HG02852 (cell line): ENCODE measurements around the gene ZNF592.

Experiments
- ATAC-seq: cut with Tn5 transposase; IDR thresholded peaks from one replicate; pipeline ENCODE4 v1.9.1; 2021; ENCODE audit warnings: mild to moderate bottlenecking, moderate library complexity; ENCODE audit not compliant: unreplicated experiment

Gene ZNF592

GRCh38 chr15:84804005-84804900, 55.9 kb downstream of the ZNF592 start:
- ATAC-seq: no peak

GRCh38 chr15:84805221-84805620, 56.8 kb downstream of the ZNF592 start:
- no peak for ATAC-seq

DNA sequence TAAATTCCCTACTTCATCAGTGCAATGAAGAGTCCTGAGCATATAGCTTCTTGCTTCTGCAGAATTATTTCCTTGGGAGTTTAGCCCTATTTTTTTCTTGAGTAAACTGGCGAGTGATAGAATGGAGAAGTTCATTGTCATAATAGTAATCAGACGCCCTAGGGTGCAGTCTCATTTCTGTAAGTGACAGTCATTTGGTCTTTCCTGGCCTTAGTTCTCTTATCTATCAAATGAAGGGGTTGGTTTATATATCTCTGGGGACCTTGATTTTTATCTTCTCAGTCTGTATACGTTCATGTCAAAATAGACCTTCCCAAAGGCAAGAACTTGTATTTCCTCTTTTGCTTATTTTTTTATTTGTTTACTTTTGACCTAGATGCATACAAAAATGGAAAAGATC, 58.8 kb downstream of the ZNF592 start:
- ATAC-seq: no peak

GRCh38 chr15:84810073-84810840, 61.9 kb downstream of the ZNF592 start:
- no peak for ATAC-seq

DNA sequence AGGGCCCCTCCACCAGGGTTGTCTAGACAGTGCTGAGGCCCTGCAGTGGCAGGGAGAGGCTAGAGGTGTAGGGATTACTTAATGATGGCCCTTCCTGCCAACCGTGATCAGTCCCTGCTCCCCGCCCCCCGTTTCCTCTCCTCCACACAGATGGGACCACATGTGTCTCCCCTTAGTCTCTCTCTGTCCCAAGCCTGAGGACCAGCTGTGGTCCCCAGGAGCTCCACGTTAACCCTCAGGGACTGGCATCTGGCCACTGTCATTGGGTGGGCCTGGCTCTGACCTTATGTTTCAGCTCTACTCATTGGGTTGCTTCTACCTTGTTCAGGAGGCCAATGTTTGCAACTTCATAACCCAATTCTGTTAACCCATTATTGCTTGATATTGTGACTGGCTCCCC, 62.8 kb downstream of the ZNF592 start:
- no peak for ATAC-seq

DNA sequence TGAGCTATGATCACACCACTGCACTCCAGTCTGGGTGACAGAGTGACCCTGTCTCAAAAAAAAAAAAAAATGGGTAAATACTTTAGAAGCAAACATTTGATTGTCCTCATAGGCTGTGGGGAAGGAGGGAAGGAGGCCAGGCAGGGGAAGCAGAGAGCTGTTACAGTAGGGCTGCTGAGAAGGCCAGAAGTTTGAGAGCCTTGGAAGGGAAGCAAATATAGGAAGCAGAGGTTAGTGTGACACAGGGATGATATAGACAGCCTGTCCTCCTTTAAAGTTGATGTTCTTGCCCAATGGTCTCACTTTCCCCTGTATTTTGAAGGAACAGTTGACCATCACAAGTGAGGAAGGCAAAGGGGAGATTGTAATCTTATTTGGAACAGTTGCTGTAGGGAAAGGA, 63.4 kb downstream of the ZNF592 start:
- no peak for ATAC-seq

GRCh38 chr15:84812842-84813241, 64.5 kb downstream of the ZNF592 start:
- ATAC-seq: no peak

- ATAC-seq: no peak
These were observed 65.0 kb downstream of the ZNF592 start for GRCh38 chr15:84813435-84813834.

- no peak for ATAC-seq
These were observed 65.5 kb downstream of the ZNF592 start for GRCh38 chr15:84813931-84814330.

DNA sequence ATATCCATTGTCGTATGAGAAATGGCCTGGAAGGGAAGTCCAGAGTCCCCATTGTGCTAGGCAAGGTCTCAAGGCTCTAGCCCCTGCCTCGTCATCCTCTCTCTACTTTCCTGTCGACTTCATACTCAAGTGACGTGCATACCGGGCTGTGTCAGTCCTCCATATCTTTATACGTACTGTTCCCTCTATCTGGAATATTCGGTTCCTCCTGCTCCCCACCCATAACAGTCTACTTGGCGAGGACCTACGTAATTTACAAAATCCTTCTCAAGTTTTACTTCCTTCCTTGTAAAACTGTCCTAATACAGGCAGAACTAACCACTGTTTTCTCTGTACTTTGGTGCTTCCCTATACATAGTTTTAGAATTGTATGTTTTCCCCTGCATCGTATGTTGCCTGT, 66.5 kb downstream of the ZNF592 start:
- no peak for ATAC-seq

DNA sequence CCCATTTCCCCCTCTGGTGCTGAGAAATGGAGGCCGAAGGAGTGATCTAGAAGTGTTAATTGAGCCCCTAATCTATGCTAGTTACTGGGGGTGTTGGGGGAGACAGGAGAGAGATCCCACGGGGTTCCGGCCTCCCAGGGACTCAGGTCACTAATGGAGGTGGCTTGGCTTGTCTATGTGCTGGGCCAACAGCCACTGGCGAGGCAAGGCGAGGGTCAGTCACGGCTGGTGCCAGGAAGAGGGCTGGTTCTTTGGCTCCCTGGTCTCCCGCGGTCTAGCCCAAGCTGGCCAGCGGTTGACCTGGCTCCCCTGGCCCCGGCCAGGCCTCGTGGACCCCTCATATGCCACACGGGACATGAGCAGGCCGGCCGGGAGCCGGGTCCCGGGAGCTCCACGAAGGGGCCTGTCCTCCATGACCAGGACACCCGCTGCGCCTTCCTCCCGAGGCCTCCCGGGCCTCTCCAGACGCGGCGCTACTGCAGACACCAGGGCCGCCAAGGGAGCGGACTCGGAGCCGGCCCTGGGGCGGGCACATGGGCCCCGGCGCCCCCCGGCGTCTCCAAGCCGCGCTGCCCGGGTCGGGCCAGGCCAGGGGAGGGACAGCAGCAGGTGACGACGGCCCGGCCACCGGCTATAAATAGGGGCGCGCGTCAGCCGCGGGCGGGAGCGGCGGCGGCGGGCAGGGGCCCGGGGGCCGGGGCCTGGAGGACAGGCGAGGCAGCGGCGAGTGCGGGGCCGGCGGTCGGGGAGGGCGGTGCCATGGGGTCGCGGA, 68.5 kb downstream of the ZNF592 start, which contains the start of gene ALPK3:
Gene ALPK3, plus strand, starts transcription at position 663 of the 772 bp plus-strand sequence. Its CDS starts 97 bp downstream, at position 760.
- no peak for ATAC-seq

DNA sequence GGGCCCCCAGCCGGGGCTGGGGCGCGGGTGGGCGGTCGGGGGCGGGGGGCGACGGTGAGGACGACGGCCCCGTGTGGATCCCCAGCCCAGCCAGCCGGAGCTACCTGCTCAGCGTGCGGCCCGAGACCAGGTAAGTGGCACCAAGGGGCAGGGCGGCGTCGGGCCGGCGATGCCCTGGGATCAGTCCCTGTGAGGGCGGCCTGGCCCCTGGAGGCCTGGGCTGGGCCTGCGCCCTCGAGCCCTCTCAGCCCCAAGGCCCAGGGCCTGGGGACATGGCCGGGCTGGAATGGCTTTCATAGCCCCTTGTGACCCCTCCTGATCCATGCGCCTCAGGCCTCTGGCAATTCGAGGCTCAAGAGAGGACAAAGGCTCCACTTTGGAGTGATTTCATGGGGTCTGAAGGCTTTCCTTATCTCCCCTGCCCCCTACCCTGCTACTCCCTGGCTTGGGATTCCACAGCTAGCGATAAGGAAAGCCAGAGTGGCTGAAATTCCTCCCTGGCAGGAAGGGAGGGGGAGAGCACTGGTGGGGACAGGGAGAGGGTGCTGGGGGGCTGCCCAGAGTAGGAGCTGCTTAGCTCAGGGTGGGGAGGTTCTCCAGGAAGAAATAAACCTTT, 69.2 kb downstream of the ZNF592 start:
- ATAC-seq: no peak

DNA sequence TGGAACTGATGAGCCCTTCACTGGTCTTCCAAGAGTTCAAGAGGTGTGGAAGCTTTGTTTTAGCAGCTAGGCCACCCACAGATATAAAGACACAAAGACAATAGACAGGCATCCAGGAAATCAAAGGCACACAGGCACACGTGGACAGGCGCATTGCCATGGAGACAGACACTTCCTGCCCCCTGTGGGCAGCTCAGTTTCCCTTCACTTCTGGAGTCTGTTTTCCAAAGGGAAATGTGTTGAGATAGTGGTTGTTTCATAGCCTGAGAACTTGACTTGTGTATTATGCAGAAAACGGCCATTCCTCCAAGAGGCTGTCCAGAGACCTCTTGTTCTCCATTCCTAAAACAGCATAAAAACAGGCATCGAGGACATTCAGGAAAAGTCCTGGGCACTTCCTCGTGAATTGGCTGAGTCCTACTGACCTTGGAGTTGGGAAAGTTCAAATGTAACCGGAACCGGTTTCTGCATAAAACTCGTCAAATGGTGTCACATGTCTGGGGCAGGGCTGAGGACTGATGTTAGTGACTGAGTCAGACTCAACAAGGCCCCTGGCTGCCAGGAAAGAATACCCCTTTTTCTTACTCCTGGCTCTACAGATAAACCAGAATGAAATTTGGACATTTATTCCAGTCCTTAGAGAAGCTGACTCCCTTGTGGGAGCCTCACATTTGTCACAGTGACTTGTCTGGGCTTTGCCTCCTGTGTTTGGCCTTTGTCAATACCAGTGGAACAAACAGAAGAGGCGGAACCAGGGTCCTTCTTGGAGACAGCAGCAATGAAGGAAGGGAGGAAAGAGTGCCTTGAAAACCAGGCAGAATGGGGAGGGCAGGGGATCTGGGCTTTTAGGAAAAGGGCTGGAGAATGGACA, 70.1 kb downstream of the ZNF592 start:
- ATAC-seq: no peak

DNA sequence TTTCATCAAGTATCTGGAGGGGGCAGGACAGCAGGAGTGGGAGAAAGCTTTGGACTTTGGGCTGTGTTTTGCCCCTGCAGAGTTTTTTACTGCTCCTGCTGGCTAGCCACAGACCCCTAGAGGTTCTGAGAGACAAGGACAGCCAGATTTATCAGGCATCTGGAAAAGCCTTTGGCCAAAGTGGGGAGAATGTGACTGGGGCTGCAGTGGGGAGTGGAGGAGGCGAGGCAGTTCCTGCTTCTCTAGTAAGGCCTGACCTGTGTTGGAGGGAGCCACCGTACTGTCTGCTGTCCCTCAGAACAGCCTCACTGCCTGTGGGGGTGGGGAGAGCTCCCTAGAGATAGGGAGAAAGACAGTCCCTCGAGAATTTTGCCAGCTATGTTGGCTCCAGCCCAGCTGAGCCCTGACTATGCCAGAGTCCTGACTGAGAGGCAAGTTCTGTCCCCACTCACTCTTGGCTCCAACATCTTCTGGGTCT, 70.9 kb downstream of the ZNF592 start:
- ATAC-seq: no peak

DNA sequence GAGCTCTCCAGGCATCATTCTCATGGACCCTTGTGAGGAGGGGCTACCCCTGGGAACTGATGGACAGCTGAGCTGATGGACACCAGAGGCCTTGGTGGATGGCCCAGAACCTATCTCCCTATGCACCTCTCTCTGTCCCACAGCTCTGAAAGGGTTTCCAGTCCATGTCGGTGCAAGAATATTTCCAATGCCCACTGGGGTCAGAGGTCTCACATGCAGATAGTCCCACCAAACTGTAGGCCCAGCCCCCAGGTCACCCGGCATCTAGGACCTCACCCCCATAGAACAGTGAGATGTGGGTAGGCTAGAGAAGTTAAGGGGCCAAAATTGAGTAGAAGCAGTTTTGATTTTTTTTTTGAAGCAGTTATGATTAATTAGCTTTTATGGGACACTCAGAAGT, 71.4 kb downstream of the ZNF592 start:
- ATAC-seq: no peak

- no peak for ATAC-seq
These were observed 73.2 kb downstream of the ZNF592 start for GRCh38 chr15:84821501-84822021.

GRCh38 chr15:84822653-84823281, 74.4 kb downstream of the ZNF592 start:
- ATAC-seq: no peak

- no peak for ATAC-seq
These were observed 75.0 kb downstream of the ZNF592 start for GRCh38 chr15:84823282-84823878.
